ENCODE measurements around the gene HOXB4. TPM values are rescaled to one million over a fixed set of nuclear protein-coding genes. Genes with fewer than 3 reads are reported as not detected.

HOXB4 gene
- total RNA-seq, 1 experiment from 2014 or later, result 9.7 TPM

GRCh38 chr17:48552466-48553189 lies 25.5 kb downstream of the HOXB4 start:
- H3K4me3 ChIP-seq (ENCODE audit: low read depth, low read length, poor library complexity, severe bottlenecking), result no peak overlapping the region
- H3K9me3 ChIP-seq (ENCODE audit: low read depth, low read length, poor library complexity, severe bottlenecking), result no peaks in the 10 kb centered on the region
- no peaks in the 10 kb centered on the region for H3K27me3 ChIP-seq (replicated peaks; ENCODE audit: insufficient read depth, low read depth, low read length, poor library complexity)
- no TSS peak for BruUV-seq (replicated peaks)
- intact Hi-C loops (cut with micrococcal nuclease; ENCODE audit: unreplicated experiment), result no loop called here
- peaks cover 28% of the 10 kb centered on the region for H3K36me3 ChIP-seq (ENCODE audit: insufficient read depth, low read length, poor library complexity, severe bottlenecking)
- no peak overlapping the region for H3K27ac ChIP-seq (ENCODE audit: low read depth, low read length, poor library complexity, severe bottlenecking)
- DNase-seq (ENCODE audit: low spot score), result no peak
- H3K4me1 ChIP-seq (ENCODE audit: insufficient read depth, low read length, poor library complexity, severe bottlenecking), result peaks cover 57% of the 10 kb centered on the region
- no peak for TF ChIP-seq CTCF (conservative IDR thresholded peaks at IDR 0.05; ENCODE audit: low read depth, low read length)
- no peak for TF ChIP-seq EZH2 (IDR thresholded peaks at IDR 0.05; ENCODE audit: borderline replicate concordance, low read depth, low read length, poor library complexity, severe bottlenecking)
- ChIA-PET CTCF (no interaction called here), POLR2A (ENCODE audit: low non-redundant PET) (no interaction called here)

GRCh38 chr17:48551596-48552465 lies 26.3 kb downstream of the HOXB4 start:
- BruUV-seq (replicated peaks), result no TSS peak
- Histone ChIP-seq H3K36me3 (ENCODE audit: insufficient read depth, low read length, poor library complexity, severe bottlenecking) (peaks cover 28% of the 10 kb centered on the region), H3K4me1 (ENCODE audit: insufficient read depth, low read length, poor library complexity, severe bottlenecking) (peaks cover 55% of the 10 kb centered on the region), H3K4me3 (ENCODE audit: low read depth, low read length, poor library complexity, severe bottlenecking) (no peak overlapping the region), H3K27me3 (replicated peaks; ENCODE audit: insufficient read depth, low read depth, low read length, poor library complexity) (no peaks in the 10 kb centered on the region), H3K27ac (ENCODE audit: low read depth, low read length, poor library complexity, severe bottlenecking) (peak overlapping the region; percentile 29), H3K9me3 (ENCODE audit: low read depth, low read length, poor library complexity, severe bottlenecking) (no peaks in the 10 kb centered on the region)
- DNase-seq (ENCODE audit: low spot score), result no peak
- intact Hi-C loops (cut with micrococcal nuclease; ENCODE audit: unreplicated experiment), result no loop called here
- POLR2A ChIA-PET (ENCODE audit: low non-redundant PET), result no interaction called here
- CTCF ChIA-PET, result no interaction called here
- no peak for TF ChIP-seq CTCF (conservative IDR thresholded peaks at IDR 0.05; ENCODE audit: low read depth, low read length)
- no peak for TF ChIP-seq EZH2 (IDR thresholded peaks at IDR 0.05; ENCODE audit: borderline replicate concordance, low read depth, low read length, poor library complexity, severe bottlenecking)

- Histone ChIP-seq H3K4me1 (ENCODE audit: insufficient read depth, low read length, poor library complexity, severe bottlenecking) (peaks cover 55% of the 10 kb centered on the region), H3K36me3 (ENCODE audit: insufficient read depth, low read length, poor library complexity, severe bottlenecking) (peaks cover 28% of the 10 kb centered on the region), H3K27ac (ENCODE audit: low read depth, low read length, poor library complexity, severe bottlenecking) (no peak overlapping the region), H3K4me3 (ENCODE audit: low read depth, low read length, poor library complexity, severe bottlenecking) (no peak overlapping the region), H3K27me3 (replicated peaks; ENCODE audit: insufficient read depth, low read depth, low read length, poor library complexity) (no peaks in the 10 kb centered on the region), H3K9me3 (ENCODE audit: low read depth, low read length, poor library complexity, severe bottlenecking) (no peaks in the 10 kb centered on the region)
- no TSS peak for BruUV-seq (replicated peaks)
- CTCF ChIA-PET, result no interaction called here
- POLR2A ChIA-PET (ENCODE audit: low non-redundant PET), result no interaction called here
- TF ChIP-seq CTCF (conservative IDR thresholded peaks at IDR 0.05; ENCODE audit: low read depth, low read length) (no peak), EZH2 (IDR thresholded peaks at IDR 0.05; ENCODE audit: borderline replicate concordance, low read depth, low read length, poor library complexity, severe bottlenecking) (no peak)
- intact Hi-C loops (cut with micrococcal nuclease; ENCODE audit: unreplicated experiment), result no loop called here
- DNase-seq (ENCODE audit: low spot score), result no peak
These were observed 27.0 kb downstream of the HOXB4 start for GRCh38 chr17:48551214-48551555.

All from A673 (cell line).